Activated CD8-positive, alpha-beta memory T cell treated with anti-CD3 and anti-CD28 coated beads, Interleukin-2, amount 50 U/mL, for 1 hour (primary cell): ENCODE measurements around the gene BEAN1.
"Not testable (repeated sequence)": the region's sequence is repeated elsewhere in the genome, so short reads cannot be mapped to it uniquely, and the experiment has no call there.

ENCODE experiments used
- DNase-seq: peaks from one replicate; pipeline ENCODE4 v3.0.0-alpha.2; 2020; ENCODE audit errors: extremely low read depth

BEAN1 gene

DNA sequence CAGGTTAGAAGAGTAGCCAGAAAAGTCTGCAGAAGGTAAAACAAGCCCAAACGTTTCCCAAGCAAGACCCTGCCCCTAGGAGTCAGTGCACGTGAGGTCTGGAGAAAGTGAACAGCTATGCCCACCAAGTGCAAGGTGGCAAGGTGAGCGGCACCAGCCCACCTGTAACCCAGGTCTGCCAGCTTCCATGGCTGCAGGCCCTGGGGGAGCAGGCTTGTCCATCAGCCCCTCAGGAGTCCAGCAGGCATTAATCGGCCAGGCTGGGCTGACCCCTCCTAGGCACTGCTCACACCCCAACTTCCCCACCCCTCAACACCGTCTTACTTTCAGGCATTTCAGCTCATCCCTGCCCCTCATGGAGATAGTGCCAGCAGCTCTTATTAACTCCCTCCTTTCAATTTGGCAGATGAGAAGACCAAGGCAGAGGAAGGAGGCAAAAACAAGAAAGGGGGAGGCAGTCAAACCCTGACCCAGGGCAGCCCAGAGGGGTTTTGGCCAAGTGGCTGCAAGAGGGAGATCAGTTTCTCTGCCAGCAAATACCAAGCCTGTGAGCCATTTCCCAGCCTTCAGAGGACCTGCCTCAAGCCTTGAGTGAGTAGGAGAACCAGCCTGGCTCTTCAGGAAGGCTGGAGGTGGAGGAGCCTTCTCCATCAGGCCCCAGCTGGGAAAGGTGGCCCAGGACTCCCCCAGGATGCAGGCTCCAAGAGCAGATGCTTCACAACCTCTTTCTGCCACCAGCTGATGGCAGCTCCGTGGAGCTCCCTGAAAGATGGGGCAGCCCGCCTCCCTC, 14.7 kb downstream of the BEAN1 start:
- DNase-seq, result no peak

DNA sequence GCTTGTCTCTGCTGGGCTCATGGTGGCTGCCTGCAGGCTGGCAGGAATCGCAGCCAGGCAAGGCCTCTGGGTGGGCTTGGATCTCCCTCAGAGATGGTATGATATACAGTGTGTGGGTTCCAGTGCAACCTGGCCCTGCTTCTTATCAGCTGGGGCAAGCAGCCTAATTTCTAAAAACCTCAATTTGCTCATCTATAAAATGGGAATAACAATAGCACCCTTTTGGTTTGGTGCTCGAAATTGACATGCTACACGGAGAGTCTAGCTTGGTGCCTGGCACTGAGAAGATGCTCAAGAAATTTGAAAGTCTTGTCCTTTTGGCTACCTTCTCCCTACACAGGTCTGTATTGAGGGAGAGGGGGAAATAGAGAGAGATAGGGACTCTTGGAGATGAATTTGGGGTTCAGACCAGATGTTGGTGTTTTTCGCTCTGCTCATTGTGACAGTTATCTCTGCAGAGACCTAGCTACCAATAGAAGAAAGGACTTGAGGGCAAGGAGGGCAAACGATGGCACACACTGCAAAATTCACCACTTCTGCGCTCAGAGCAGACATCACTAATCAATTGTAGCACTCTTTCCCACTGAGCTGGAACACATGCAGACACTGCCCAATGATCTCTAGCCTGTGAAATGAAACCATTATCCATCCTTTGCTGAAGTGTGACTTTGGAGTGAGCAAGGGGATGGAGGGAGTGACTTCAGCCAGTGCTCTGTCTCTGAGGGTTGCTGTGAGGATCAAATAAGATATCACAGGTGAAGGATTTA, 15.6 kb downstream of the BEAN1 start:
- DNase-seq, result no peak

DNA sequence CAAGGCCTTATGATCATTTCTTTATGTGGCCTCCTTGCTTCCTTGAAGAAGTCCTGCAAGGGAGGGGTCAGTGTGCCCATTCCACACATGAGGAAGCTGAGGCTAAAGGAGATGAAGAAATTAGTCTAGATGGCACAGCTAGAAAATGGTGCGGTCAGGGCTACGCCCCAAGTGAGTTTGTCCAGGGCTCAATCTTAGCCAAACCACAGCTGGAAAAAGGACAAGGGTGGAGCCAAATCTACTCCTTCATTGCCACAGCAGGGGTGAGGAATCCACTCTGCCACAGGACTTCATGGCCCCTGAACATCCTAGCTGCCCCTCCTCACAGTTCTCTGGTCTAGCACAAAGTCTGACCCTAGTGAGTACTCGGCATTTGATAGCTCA, 16.2 kb downstream of the BEAN1 start:
- DNase-seq, result no peak

DNA sequence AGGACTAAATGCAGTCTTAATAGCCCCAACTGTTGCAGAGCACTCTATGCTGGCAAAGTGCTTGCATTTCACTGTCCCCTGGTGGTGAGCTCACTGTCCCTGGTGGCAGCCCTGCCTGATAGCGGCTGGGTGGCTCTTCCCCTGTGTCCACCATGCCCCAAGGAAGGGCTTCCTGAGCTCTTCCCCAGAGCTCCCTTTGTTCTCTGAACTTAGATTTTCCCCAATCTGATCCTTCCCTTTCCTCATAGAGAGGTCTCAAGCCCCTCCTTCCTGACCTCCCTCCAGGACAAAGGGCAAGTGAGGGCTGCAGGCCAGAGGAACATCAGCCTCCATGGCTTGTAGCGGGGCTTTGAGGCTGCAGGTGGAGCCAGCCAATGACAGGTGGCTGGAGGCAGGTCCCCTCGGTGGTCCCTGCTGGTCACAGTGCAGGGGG, 17.0 kb downstream of the BEAN1 start:
- DNase-seq, result no peak

DNA sequence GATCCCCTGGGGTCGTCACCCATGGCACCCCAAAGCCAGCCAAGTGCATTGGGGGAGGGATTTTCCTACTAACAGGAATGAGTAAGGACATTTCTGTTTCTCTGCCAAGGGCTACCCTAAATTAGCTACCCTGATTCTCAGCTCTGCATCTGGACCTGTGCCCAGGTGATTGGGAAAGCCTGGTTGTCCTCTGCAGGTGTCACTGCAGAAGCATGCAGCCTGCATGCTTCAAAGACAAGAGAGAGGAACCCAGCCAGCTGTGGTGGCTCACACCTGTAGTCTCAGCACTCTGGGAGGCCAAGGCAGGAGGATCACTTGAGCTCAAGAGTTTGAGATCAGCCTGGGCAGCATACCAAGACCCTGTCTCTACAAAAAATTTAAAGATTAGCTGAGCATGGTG, 19.6 kb downstream of the BEAN1 start:
- DNase-seq, result no peak

DNA sequence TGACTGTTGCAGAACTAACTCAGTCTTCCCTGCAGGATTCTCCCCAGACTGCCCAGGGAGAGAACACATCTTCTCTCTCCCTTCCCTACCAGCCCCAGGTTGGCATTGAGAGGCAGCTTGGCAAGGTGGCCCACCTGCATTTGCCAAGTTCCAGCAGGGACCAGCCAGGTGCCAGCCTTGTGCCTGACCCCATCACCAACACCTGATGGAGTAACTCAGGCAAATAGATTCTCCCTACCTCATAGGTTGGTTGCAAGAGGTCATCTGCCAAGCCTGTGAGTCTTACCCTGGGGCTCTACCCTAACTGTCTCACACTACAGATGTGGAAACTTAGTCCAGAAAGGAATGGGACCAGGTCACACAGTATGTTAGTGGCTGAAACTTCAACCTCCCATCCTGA, 20.4 kb downstream of the BEAN1 start:
- no peak for DNase-seq

DNA sequence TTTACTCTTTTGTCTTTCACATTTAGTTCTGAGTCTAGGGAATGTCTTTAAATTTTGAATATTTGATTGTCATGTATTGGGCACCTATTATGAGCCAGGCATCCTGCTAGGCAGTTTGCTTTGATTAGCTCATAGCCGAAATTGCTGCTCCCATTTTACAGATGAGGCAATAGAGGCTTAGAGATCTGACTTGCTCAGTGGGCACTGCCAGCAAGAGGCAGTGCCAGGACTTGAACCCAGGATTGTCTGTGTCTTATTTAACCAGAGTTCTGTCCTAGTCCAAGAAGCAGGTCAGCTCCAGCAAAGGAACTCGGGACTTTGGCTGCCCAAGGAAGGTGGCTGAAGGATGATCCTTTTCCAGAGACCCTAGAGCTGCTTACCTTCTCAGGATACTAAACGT, 24.5 kb downstream of the BEAN1 start:
- no peak for DNase-seq

DNA sequence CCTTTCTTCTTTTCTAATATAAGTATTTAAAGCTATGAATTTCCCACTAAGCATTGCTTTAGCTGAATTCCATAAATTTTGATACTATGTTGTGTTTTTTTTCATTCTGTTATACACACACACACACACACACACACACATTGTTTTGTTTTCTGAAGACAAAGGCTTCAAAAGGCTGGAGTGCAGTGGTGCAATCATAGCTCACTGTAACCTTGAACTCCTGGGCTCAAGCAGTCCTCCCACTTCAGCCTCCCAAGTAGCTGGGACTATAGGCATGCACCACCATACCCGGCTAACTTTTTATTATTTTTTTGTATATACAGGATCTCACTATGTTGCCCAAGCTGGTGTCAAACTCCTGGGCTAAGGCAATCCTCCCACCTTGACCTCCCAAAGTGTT, 26.1 kb downstream of the BEAN1 start:
- not testable (repeated sequence) for DNase-seq

DNA sequence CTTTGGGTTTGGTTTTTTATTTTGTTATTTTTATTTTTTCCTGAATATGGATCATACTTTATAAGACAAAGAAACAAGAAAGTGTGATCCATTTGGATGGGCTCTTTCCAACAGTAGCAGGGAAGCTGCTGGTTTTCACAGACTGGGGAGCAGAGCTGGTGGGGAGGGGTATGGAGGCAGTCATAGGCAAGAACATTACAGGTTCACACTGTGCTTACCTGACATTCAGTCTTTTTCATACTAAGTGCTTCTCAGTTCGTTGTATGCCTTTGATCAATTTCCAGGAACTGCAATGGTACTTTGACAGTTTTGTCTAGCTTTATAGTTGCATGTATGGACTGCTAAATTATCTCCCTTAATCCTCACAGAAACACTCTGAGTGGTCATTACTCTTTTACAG, 27.7 kb downstream of the BEAN1 start:
- no peak for DNase-seq

DNA sequence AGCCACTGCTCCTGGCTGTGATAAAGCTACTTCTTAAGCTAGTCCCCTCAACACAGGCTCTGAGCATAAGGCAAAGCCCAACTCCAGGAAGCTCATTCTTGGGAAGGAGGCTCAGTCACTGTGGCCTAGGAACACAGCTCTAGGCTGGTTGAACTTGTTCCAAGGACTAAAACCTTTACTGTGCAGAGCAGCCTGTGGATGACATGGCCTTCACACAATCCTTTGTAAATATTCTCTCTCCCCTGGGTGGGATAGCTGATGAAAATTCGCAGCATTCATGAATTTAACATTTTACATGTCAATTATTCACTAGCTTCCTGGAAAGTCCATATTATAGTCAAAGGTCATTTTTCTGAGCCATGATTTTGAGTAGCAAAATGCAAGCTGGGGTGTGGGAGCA, 28.9 kb downstream of the BEAN1 start:
- no peak for DNase-seq

DNA sequence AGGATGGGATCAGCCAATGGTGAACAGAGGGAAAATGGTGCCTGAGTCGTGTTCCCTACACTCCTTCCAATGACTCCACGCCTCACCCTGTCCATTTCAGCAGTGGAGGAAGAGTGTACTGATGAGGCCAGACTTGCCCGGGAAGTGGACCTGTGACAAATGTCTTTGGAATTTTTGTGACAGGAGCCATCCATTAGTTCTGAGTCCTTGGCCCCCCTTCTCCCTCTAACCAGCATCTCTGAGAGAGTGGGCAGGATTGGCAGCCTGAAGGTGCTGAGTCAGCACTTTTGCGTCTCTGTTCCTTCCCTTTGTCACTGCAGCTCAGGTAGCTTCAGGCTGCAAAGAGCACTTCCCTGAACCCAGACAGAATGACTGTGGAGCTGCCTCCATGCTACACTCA, 30.8 kb downstream of the BEAN1 start:
- DNase-seq, result no peak

DNA sequence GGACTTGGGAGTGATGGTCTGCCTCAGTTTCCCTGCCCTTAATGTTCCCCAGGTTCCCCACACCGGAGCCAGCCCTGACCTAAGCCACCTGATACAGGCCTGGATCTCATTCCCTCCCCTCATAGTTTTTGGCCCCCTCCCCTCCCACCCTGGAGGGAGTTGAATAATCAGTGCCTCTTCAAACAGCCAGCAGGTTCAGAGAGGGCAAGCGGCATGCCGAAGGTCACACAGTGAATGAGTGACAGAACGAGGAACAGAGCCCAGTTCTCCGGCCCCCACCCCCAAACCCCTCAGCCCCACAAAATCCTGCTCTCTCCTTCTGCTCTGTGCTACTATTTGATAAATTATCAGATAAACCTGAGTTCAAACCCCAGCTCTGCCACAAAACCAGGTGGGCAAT, 31.2 kb downstream of the BEAN1 start:
- DNase-seq, result no peak

DNA sequence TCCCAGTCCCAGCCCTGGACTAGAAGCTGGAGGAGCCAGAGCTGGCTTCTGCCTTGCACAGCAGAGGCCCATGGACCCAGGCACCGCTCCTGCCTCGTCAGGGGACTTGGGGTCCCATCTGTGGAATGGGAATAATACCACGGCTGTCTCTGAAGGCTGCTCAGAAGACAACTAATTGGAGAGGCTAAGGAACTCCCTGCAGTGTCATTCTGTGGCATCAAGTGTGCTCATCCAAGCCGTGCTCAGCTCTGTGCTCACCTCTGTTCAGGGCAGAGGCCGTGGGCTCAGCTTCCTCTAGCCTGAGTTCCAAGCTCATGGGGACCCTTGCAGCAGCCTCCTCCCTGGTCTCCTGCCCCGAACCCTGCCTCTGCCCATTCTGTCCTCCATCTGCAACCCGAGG, 31.8 kb downstream of the BEAN1 start:
- no peak for DNase-seq

DNA sequence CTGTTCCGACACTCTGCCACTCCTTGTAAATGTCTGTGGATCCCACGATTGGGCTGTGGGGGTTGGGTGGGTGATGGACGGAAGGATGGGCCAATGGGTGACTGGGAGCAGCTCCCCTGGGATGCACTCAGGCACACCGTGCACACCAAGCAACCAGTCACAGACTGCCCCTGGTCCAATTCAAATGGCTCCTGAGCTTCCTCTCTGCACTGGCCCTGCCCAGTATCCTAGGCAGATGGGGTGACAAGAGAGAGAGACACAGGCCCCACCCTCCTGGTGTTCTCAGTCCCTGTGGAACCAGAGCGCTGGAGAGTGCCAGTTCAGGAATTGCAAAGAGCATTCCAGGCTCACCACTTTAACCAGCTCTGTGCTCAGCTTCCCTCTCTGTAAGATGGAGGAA, 32.8 kb downstream of the BEAN1 start:
- DNase-seq, result no peak

DNA sequence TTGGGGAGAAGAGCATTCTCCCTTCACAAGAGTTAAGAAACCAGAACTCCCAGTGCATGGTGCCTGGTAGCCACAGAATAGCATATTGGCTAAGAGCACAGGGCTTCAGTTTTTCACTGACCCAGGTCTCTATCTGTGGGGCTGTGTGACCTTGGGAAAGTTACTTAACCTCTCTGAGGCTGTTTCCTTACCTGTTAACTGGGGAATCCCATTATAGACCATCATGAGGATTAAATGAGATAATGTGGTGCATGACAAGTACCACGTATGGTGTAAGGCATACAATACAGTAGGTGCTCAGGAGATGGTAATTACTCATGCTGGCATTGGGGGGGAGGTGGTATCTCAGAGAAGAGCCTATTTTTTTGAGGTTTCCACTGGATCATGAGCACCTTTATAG, 33.6 kb downstream of the BEAN1 start:
- DNase-seq, result no peak

DNA sequence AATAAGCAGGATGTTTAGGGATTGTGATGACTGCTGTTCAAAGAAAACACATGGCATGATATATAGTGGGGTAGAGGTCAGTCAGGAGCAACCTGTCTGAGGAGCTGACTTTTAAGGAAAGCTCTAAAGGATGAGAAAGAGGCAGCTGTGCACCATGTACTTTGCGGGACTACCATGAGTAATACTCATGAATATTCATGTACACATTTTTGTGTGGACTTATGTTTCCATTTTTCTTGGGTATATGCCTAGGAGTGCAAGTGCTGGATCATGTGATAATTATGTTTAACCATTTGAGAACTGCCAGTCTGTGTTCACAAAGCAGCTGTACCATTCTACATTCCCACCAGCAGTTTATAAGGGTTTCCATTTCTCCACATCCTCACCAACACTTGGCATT, 35.8 kb downstream of the BEAN1 start:
- DNase-seq, result no peak

DNA sequence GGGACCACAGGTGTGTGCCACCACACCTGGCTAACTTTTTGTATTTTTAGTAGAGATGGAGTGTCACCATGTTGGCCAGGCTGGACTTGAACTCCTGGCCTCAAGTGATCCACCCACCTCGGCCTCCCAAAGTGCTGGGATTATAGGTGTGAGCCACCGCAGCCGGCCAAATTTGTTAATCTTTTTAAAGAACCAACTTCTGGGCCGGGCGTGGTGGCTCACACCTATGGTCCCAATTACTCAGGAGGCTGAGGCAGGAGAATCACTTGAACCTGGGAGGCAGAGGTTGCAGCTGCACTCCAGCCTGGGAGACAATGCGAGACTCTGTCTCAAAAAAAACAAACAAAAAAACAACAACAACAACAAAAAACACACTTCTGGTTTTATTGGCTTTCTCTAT, 38.9 kb downstream of the BEAN1 start:
- DNase-seq, result not testable (repeated sequence)

DNA sequence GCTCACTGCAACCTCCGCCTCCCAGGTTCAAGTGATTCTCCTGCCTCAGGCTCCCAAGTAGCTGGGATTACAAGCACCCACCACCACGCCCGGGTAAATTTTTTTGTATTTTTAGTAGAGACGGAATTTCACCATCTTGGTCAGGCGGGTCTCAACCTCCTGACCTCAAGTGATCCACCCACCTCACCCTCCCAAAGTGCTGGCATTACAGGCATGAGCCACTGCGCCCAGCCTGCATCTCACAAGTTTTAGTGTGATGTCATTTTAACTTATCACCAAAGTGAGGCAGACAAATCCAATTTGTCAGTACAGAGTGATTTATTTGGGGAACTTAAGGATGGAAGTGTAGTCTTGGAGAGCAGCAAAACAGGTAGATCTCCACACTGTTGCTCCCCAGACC, 39.5 kb downstream of the BEAN1 start:
- DNase-seq, result not testable (repeated sequence)

DNA sequence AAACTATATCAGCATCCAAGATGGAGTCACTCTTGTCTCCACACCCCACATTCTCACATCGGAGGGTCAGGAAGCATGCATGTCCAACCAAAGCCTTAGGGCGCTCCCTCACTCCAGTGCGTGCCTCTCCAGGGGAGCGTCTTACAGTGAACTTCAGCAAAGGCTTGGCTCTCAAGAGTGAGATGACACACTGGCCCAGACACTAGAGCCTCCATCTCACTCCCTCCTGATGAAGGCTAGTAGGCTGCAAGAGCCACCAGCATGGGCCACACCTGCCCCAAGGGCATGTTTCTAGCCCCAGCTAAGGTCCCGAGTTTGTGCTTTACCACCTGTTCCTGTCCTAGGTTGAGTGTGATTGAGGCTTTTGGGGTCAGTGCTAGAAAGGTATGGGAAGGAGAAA, 40.5 kb downstream of the BEAN1 start:
- DNase-seq, result no peak

DNA sequence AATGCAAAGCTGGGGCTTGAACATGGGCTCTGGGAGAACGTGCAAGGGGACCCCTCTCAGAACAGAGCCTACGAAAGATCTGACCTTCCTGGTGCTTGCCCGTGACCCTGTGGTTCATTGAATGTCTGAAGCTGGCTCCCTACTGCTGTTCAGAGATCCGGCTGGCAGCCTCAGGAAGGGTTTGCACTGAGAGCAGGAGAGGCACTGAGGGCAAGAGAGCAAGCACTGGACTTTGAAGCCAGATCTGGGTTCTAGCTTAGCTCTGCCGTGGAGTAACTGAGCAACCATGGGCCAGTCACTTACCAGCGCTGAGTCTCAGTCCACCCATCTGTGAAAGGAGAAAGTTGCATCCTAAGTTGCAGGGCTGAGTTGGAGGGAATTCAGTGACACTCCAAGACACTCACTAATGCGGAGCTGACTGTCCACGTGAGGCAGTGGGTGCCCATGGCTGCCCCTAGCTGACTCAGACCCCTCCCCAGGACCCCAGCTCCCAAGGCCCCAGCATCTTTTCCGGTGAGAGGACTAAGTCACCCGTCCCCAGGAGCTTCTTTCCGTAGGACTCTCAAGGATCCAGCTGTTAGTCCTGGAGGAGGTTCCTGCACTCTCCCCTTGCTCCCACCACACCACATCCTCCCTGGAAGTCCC, 41.3 kb downstream of the BEAN1 start:
- DNase-seq, result no peak

DNA sequence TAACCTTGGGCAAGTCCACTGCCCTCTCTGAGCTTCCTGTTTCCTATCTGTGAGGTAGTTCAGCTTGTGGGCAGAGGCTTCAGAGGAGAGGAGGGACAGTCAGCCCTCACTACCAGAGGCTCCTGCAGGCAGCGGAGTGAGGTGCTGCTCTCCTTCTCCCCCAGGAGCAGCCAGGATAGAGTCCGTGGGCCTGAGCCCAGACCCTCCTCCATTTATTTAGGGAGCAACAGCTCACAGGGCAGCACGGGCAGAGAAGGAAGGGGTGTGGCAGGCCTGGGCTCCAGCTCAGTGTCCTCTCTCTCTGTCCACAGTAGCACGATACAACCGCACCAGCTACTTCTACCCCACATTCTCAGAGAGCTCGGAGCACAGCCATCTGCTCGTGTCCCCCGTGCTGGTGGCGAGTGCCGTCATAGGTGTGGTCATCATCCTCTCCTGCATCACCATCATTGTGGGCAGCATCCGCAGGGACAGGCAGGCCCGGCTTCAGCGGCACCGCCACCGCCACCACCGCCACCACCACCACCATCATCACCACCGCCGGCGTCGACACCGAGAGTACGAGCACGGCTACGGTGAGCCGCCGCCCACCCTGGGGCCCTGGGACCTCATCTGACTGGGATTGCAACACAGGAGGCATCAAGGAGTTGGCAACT, 42.3 kb downstream of the BEAN1 start:
- DNase-seq, result no peak

DNA sequence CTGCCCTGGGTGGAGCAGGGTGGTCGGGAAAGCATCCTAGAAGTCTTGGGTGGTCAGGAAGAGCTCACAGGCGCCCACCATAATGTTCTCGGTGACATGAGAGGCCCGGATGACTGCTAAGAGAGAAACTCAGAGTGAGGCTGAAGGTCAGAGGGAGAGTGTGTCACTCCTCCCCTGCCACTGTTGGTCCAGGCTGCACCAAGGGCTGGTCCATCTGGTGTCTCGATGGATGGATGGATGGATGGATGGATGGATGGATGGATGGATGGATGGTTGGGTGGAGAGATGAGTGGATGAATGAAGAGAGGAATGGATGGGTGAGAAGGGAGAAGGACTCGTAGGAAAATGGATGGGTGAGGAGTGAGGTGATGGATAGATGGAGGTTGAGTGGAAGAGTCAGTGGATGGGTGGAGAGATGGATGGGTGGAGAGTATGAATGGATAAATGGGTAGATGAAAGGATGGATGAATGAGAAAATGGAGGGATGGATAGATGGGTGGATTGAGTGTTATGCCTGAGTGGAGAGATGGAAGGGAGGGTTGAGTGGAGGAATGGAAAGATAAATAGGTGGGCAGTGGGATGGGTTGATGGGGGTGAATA, 43.0 kb downstream of the BEAN1 start:
- DNase-seq, result no peak
